Stimulated activated CD8-positive, alpha-beta memory T cell treated with anti-CD3 and anti-CD28 coated beads, Interleukin-12 subunit alpha, Interleukin-12 subunit beta, amount 100 ng/mL, for 24 hours (primary cell): ENCODE measurements around the gene NMRK2.

Experiments used
- DNase-seq: peaks from one replicate; pipeline ENCODE4 v3.0.0-alpha.2; 2020; ENCODE audit errors: extremely low read depth

Gene NMRK2

DNA sequence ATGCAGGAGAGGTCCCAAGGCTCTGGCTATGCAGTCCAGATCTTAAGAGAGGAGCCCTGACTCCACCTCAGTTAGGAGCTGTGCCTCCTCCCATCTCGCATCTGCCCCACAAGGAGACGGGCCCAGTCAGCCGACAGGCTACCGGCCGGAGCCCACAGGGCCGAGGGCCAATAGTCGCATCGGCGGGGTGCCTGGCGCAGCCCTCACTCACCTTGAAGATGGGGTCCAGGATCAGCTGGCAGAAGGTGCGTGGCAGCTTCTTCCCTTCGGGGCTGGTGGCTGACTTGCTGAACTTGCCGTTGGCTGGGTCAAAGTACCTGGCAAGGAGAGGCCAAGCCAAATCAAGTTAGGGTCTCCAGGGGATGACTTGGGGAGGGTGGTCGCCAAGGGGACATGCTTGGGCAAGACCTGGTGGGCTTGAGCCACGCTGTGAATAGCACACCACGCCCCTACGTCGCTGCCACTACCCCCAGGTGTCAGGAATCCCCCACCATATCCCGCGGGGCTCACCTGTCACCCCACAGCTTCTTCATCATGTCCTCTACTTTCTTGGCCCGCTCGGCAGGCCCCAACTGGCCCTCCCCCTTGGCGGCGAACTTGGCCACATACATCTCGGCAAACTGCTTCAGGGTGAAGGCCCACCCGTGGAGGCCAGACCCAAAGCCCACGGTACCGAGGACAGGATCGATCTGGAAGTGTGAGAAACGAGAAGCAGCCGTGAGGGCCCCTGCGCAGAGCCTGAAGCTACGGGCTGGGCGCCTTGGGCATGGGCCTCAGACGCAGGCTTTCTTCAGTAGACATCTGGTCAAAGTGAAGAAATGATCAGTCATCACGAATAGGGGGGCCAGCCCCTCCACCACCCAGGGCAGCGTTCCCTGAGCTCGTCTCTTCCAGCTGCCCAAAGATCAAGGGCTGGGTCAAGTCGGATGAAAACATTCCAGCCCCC is 49.1 kb downstream of the NMRK2 start:
- no peak for DNase-seq

DNA sequence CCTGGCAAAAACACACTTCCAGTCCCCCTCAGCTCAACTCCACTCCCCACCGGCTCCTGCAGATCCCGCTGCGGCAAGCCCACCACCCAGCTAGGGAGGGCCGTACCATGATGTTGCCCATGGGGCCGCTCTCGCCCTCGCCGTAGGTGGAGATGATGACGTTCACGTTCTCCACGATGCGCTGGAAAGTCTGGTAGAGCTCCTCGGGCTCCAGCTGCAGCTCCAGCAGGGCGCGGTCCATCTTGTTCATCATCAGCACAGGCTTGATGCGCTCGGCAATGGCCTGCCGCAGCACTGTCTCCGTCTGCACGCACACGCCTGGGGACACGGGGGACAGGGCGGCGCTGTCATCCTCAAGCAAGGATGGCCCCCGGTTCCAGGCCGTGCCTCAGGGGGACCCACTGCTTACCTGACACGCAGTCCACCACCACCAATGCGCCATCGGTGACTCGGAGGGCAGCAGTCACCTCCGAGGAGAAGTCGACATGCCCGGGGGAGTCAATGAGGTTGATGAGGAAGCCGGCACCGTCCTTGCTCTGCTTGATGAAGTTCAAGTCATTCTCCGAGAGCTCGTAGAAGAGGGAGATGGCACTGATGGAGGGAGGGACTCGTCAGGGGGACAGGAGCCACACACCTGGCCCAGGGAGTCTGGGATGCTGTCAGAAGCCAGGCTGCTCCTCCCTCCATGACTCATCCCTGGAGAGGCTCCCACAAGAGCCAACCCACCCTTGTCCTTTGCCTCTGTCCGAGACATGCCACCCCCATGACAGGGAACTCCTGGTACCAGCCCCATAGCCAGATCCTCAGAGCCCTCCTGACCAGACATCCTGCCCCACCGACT is 50.1 kb downstream of the NMRK2 start:
- no peak for DNase-seq

GRCh38 chr19:3983542-3983914 is 50.7 kb downstream of the NMRK2 start:
- DNase-seq, result no peak

DNA sequence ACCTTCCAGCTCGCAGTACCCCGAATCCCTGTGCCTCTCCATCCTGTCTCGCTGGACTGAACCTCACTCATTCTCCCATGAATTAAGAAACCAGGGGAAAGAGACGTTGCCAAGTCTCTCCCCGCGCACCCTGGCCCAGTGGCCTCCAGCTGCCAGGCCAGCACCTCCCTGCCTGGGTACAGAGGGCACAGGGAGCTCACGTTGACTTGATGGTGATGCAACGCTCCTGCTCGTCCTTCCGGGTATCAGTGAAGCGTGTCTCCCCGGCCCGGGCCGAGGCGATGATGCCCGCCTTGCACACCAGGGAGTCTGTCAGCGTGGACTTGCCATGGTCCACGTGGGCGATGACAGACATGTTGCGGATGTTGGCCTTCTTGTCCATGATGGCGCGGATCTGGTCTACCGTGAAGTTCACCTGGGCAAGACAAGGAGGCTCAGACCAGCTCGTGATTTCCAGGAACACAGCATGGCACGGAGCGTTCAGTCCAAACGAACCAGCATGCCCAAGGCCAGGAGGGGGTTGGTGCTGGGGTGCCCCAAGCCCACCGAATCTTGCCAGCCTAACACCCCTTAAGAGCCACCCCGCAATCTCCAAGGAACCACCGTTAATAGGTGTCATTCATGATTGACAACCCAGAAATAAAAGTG is 51.2 kb downstream of the NMRK2 start:
- DNase-seq, result no peak

- DNase-seq, result no peak
Observed at GRCh38 chr19:3984584-3984907, 51.7 kb downstream of the NMRK2 start.

DNA sequence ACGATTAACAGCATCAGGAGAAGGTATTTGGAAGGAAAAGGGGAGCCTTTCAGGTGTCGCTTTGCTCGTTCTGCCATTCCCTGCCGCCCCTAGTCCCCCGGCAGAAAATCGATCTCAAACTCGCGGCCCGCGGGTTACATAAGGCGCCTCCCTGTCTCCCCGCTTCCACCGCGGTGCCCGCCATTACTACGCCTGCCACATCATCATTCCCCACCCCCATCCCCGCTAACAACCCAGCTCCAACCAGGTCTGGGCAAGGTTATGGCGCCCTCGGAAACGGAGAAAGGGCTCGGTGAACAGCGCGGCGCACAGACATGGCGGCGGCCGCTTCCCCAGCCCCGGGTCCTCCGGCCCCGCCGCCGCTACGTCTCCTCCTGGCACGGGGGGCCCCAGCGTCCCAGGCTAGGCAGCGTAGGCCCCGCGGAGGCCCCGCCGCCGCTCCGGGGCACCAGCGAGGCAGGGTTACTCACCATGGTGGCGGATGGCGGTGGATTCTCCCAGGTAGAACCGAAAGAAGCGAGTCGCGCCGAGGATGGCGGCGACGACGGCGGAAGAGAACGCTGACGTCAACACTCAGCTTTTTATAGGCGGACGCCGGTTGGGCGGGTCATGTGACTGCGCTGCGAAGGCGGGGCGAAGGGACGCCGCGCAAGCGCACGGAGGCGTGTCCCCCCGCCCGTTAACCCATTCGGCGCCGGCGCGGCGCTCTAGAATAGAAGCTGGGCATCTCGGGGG is 52.2 kb downstream of the NMRK2 start, which contains the start of gene EEF2:
Gene EEF2 (minus strand): TSS at position 556 of the 735 bp plus-strand sequence. CDS start 83 bp downstream, at position 473.
- DNase-seq, result peak; percentile 70

- DNase-seq, result no peak
Observed at GRCh38 chr19:3985643-3986259, 52.9 kb downstream of the NMRK2 start.

- no peak for DNase-seq
Observed at GRCh38 chr19:3986260-3987041, 53.6 kb downstream of the NMRK2 start.

- peak; percentile 65 for DNase-seq
Observed at GRCh38 chr19:3987619-3988371, 54.9 kb downstream of the NMRK2 start.

DNA sequence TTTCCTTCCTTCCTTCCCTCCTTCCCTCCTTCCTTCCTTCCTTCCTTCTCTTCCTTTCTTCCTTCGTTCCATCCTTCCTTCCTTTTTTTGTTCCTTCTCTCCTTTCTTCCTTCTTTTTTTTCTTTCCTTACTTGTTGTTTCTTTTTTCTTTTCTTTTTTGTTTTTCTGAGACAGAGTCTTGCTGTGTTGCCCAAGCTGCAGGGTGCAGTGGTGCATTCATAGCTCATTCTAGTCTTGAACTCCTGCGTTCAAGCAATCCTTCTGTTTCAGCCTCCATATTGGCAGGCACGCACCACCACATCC is 57.9 kb downstream of the NMRK2 start:
- no peak for DNase-seq
